SKM-1 treated with dmso at 0.1 percent for 144 hours (cell line): Measurements from ENCODE around the gene PDP2.
A peak's percentile ranks its signal among the peaks of the same experiment; 100 is the strongest.

Experiments
- DNase-seq: peaks from one replicate; lab custom pipeline; 2025; ENCODE audit not compliant: unreplicated experiment; lab: John Stamatoyannopoulos, UW

The PDP2 gene, protein sequence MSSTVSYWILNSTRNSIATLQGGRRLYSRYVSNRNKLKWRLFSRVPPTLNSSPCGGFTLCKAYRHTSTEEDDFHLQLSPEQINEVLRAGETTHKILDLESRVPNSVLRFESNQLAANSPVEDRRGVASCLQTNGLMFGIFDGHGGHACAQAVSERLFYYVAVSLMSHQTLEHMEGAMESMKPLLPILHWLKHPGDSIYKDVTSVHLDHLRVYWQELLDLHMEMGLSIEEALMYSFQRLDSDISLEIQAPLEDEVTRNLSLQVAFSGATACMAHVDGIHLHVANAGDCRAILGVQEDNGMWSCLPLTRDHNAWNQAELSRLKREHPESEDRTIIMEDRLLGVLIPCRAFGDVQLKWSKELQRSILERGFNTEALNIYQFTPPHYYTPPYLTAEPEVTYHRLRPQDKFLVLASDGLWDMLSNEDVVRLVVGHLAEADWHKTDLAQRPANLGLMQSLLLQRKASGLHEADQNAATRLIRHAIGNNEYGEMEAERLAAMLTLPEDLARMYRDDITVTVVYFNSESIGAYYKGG

DNA sequence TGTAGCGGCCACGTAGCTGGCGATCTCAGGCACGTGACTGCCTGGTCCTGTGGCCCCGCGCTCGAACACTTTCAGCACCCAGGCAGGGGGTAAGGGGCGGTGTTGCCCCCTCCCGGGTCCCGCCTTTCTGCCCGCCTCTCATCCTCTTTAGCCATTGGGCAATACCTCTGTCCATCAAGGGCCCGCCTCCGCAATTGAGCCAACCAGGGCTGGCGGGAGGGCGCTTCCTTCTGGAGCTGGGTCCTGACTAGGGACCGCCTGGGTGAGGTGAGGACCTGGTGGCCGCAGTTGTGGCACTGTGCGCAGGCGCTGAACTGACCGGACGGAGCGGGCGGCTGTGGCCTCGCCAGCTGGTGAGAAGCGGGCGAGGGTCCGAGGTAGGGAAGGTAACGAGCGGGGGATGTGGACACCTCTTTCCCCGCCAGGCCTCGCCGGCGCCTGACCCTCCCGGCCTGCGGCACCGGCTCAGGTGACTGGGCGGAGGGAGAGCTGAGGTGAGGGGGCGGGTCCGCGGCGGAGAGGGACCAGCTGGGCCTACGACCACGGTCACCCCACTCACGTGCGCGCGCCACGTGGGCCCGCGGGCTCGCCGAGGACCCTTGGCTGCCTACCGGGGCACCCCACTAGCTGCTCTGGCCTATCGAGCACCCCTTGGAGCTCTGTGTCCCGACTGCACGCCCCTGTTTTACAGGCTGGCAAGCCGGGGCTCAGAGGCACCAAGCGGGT is at the start of gene PDP2:
TSS of gene PDP2 (plus strand) at position 228 of the 726 bp plus-strand sequence. CDS start 3,770 bp downstream, outside the sequence.
- DNase-seq: peak; percentile 81

DNA sequence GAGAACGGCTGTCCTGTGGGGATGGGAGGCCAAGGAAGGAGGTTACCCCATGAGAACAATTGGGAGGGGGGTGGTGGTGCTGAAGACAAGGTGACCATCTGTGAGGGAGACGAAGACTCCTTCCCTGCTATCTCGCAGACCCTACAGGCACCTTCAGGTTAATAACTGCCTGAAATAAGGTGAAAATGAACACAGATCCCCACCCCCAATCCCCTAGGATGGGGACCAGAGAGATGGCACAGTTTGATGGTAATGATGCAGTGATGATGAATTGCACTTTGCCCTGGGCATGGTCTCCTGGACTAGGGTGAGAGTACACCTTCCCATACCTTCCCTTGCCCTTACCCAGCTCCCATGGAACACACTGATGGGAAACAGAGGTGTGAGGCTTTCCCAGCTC is 48.1 kb upstream of the PDP2 start:
- no peak for DNase-seq

DNA sequence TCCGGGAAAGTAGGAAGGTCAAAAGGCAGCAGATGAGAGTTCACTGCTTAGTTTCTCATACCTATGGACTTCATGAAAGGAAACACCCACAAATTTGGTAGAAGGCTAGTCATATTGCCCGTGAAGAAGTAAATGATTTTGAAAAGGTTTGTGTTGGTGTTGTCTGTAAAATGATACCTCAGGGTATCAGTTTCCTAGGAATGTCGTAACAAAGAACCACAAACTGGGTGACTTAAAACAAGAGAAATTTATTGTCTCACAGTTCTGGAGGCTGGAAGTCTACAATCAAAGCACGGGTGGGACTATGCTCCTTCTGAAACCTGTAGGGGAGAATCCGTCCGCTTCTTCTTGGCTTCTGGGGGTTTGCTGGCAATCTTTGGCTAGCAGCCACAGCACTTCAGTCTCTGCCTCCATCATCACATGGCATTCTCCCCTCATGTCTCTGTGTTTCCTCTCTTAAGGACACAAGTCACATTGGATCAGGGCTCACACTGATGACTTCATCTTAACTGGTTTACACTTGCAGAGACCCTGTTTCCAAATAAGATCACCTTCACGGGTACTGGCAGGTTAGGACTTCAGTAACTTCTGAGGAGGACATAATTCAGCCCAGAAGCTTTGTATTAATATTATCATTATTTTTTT is 47.5 kb upstream of the PDP2 start:
- no peak for DNase-seq

DNA sequence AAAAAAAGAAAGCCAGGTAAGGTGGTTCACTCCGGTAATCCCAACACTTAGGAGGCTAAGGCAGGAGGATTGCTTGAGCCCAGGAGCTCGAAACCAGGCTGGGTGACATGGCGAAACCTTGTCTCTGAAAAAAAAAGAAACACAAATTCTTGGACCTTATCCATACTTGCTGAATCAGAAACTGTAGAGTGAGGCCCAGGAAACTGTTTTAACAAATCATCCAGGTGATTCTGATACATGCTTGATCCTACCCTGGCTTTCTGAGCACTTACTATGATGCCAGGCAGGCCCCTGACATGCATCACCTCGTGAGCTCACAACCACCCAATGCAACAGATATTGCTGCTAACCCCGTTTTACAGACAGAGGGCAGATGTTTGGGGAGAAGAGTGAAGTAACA is 45.6 kb upstream of the PDP2 start:
- no peak for DNase-seq

DNA sequence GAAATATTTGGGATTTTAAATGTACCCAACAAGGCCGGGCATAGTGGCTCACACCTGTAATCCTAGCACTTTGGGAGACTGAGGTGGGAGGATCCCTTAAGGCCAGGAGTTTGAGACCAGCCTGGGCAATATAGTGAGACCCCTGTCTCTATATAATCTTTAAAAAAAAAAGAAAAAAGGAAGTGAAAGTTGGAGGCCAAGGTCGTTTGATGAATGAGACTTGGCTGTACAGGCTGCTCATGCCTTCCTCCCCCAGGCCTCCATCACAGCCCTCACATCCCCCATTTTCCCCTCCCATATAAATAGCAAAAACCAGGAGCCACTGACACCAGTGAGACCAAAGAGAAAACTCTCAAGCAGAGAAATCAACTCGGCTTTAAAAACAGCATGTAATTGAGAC is 39.4 kb upstream of the PDP2 start:
- DNase-seq: no peak

DNA sequence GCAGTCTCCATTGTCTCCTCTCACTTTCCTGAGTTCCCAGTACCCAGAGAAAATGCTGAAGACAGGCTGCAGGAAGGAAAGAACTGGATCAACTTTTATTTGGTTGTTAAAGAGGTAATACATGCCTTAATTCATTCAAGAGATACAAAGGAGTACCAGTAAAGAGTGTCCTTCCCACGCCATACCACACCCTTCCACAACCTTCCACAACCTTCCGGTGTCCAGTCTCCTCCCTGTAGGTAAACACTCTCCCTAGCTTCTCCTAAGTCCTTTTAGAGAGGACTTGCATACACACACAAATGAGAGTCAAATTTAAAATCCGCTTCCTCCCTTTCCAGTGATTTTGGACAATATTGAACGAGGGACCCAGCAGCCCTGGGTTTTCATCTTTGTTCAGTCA is 38.9 kb upstream of the PDP2 start:
- DNase-seq: no peak

DNA sequence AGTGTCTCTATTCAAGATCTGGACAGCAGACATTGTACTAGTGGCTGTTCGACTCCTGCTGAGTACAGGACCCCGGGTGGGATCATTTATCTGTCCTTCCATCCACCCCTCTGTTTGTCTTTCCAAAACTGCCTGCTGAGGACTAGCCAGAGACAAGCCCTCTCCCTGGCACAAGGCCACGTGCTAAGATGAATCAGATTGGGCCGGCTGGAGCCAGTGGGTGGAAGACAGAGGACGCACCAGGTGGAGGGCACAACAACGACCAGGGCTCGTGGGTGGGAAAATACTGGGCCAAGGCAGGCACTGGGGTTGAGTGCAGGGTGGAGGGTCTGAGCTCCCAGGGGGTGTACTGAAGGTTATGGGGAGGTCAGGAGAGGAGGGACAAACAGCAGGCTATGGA is 37.5 kb upstream of the PDP2 start:
- no peak for DNase-seq

DNA sequence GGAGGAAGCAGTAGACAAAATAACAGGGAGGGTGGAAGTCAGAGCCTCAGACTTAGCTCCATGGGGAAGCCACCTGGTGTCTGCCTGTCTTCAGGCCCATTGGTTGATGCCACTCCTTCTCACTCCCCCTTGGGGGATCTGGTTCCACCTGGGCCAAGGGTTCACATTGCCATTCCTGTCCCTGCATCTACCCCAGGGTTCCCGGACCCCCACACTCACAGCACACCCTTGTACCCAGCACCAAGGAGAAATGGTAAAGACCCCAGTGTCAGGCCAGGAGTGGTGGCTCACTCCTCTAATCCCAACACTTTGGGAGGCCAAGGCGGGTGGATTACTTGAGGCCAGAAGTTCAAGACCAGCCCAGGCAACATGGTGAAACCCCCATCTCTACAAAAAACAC is 37.1 kb upstream of the PDP2 start:
- DNase-seq: no peak

DNA sequence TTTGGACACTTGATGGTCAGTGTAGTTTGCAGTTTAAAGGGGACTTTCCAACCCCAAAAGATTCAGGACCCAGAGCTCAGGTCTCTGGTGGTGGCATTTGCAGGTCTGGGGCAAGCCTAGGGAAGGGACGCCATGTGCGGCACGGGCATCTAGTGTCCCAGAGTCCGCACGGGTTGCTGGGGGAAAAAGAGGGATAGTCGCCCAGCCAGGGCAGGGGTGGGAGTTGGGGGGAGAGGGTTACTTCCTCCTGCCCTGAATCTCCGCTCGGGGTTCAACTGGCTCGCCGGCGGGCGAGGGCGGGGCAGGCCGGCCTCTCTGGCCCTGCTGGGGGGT is 36.3 kb upstream of the PDP2 start:
- no peak for DNase-seq

DNA sequence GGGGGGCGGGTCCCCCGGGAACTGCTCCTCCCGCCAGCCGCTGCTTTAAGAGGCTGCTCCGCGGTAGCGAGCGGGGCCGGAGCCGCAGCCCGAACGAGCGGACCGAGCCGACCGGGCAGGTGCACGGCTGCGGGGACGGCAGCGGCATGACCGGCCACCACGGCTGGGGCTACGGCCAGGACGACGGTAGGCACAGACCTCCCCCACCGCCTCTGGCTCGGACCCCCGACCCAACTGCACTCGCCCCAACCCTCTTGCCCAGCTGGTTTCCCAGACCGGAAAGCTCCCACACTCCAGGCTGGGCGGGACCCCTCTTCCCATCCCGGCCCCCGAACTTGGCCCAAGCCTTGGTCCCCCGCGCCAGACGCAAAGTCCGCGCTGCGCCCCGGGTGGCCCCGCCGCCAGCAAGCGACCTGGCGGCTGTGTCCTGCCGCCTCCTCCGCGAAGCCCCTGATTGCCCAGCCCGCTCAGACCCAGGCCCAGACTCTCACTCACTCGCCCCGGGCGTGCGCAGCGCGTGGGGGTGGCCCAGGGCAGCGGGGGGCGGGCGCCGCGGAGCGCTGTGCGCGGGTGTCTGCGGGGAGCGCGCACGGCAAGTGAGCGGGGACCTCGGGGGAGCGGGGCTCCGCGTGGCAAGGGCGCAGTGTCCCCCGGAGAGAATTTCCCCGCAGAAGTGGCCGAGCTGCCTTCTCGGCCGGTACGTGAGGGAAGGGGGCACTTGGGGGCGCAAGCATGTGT is 35.8 kb upstream of the PDP2 start, which contains the start of gene CA7:
TSS of gene CA7 (plus strand) at position 73 of the 738 bp plus-strand sequence. CDS start at position 147, 74 bp downstream.
- no peak for DNase-seq

DNA sequence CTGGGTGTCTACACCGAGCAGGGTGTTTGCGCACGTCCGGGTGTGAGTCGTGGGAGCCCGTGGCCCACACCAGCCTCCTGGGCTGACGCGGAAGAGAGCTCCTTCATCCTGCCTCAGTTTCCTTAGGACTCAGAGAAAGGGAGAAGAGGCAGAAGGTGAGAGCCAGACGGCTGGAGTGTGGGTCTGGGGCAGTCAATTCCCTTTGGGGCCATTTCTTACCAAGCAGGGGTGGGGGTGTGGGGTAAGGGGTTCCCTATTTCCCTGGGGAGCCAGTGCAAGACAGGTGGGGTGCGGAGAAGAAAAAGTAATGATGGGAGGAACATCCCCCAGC is 35.3 kb upstream of the PDP2 start:
- DNase-seq: no peak

DNA sequence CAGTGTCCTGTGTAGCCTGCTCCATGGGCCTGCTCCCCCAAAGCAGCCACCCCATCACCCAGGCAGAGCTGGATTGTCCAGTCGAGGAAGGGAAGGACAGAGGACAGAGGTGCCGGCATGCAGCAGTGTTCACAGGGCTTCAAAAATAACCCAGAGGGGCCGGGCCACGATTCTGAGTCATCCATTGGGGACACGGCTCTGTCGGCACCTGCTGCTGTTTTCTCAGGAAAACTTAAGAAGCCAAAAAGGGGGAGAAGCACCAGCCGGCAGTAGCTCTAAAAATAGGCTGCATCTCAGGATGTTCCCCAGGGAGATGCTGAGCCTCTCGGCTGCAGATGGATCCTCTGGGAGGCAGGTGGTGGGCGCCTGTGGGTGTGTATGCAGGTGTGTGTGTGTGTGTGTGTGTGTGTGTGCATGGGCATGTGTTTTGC is 34.5 kb upstream of the PDP2 start:
- DNase-seq: no peak

DNA sequence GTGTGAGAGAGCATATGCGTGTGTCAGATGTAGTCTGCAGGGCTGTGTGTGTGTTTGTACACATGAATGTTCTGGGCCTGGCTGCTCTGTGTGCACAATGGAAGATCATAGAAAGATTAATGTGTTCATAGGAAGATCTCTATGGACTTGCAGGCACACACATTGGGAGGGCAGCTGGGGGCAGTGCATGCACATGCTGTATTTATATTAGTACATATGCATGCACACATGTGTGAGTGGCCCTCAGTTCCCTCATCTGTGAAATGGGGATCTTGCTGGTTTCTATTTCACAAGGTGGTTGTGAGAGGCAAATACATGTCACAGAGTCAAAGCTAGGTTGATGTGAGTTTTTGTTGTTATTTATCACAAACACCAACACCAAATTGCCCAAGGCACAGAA is 34.0 kb upstream of the PDP2 start:
- no peak for DNase-seq

DNA sequence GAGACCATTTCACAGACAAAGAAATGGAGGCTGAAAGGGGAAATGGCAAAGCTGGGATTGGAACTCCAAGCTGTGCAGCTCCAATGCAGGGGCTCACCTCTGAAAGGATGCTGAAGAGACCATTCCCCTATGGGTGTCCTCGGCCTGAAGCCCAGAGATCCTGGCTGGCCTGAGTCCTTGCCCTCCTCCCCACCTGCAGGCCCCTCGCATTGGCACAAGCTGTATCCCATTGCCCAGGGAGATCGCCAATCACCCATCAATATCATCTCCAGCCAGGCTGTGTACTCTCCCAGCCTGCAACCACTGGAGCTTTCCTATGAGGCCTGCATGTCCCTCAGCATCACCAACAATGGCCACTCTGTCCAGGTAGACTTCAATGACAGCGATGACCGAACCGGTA is 33.5 kb upstream of the PDP2 start:
- no peak for DNase-seq

DNA sequence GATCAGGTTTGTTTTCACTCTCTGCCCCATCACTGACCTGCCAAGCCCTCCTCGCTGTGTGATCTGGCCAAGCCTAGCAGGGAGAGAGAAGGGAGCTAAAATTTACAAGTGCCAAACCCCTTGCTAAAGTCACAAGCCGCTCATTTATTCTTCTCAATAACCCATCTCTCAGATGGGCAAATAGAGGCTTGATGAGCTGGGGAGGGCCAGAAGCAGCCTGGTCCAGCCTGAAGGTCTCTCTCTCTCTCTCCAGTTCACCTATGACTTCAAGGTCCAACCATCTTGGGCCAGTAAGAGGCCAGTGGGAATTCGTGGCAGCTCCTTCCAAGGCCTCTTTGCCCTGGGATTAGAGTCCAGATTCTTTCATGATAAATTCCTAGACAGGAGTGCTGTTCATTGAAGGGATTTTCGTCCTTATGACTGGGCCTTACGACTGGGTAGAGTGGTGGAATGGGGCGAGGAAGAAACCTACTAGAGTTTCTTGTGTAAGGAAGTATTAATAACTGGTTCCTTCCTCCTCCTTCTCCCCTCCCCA is 32.7 kb upstream of the PDP2 start:
- no peak for DNase-seq

DNA sequence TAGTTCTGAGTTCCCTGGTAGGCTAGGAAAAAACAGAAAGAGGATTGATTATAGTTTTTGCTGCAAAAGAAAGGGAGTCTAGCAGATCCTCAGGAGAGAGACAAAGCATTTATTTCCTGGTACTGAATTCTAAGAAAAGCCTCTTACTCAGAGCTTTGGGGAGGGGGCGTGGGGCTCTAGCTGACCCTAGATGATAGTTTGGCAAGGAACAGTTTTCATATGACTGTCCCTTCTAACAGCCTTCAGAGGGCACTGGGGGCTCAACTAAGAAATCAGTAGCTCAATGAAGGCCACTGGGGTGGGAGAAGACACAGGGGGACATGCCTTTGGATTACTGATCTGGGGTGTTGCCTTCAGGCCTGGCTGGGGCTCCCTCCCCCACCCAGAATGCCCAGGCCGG is 32.1 kb upstream of the PDP2 start:
- DNase-seq: no peak

DNA sequence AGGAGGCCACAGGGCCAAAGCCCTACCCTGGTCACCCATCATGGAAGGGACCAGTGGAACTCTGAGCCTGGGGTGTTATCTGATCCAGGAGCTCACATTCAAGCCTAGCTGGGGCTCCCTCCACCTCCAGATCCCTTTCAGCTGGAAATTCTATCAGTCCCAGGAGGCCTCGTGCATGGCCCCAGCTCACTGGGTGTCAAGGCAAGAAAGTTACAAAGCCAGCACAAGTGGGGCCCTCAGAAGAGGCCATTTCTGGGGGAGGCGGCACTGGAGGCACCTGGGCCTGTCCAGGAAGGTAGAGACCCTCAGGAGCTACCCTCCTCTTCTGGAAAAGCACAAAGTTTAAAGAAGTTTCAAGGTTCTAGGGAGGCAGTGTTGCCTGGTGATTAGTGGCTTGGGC is 31.3 kb upstream of the PDP2 start:
- no peak for DNase-seq

DNA sequence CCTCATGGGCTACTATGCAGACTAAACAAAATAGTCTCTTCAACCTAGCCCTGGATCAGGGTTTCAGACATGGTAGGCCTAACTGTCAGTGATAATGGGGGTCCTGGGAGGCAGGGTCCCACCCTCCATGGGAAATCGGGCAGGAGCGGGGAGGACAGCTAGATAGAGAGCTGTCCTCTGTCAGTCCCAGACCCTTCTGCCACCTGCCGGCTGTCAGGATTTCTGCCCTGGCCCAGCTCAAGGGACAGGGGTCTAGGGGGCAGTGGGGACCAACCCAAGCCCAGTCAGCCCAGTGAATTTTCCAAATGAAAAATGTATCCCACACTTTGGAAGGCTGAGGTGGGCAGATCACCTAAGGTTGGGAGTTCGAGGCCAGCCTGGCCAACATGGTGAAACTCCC is 30.8 kb upstream of the PDP2 start:
- no peak for DNase-seq

DNA sequence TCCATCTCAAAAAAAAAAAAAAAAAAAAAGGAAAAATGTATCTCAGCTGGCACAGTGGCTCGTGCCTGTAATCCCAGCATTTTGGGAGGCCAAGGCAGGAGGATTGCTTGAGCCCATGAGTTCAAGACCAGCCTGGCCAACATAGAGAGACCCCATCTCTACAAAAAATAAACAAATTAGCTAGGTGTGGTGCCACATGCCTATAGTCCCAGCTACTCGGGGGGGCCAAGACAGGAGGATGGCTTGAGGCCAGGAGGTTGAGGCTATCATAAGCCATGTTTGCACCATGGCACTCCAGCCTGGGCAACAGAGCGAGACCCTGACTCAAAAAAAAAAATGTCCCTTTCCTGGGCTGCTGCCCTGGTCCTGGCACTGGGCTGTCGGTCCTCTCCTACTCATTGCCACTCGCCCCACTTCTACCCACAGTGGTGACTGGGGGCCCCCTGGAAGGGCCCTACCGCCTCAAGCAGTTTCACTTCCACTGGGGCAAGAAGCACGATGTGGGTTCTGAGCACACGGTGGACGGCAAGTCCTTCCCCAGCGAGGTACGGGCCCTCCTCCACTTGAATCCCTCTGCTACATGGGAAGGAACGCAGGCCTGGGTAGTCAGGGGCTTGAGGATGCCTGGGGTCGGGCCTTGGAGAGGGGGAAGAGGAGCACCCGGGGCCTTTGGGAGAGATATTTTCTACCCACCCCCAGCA is 30.1 kb upstream of the PDP2 start:
- no peak for DNase-seq

DNA sequence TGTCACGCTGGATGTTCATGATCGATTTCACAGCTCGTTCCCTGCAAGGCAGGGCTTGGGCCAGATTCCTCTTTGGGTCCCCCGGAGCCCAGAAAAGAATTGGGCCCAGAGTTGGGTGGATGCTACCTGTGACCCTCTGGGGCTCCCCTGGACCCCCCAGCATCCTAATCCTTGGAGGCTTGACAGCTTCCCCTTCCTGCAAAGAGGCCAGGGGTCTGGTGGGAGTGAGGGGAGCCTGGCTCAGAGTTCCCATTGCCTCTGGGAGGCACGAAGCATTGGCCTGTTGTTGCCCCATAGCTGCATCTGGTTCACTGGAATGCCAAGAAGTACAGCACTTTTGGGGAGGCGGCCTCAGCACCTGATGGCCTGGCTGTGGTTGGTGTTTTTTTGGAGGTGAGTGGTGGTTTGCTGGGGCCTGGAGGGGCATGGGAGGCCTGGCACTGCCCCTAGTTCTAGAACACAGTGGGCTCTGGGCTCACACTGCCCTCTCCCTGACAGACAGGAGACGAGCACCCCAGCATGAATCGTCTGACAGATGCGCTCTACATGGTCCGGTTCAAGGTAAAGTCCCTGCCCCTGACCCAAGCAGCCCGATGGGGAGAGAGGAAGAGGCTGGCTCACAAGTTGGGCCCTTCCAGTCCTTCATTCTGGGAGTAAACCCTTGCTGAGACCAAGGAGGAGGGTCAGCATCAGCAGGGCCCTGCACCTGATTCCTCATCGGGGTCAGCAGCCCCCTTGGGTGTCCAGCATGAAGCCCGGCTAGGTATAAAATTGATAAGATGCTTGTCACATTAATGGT is 28.9 kb upstream of the PDP2 start:
- DNase-seq: no peak
